Stomach smooth muscle (tissue), 2 donors: ENCODE results near the gene FTHL17.

Source experiments
- H3K27ac ChIP-seq: one replicate; pipeline ENCODE4 v1.7.0; 2013; ENCODE audit warnings: mild to moderate bottlenecking, low read length, inconsistent platforms
- H3K27me3 ChIP-seq, 2 donors: one replicate each; pipeline ENCODE4 v1.7.0; 2013; ENCODE audit warnings: low read length in 2 of 2; ENCODE audit not compliant: insufficient read depth in 2 of 2, control insufficient read depth in 1 of 2
- H3K36me3 ChIP-seq, 2 donors: one replicate each; pipeline ENCODE4 v1.7.0; 2013; ENCODE audit warnings: low read length in 2 of 2; ENCODE audit not compliant: control insufficient read depth in 2 of 2, insufficient read depth in 2 of 2
- H3K4me1 ChIP-seq: one replicate; pipeline ENCODE4 v1.7.0; 2013; ENCODE audit warnings: low read length; ENCODE audit not compliant: control insufficient read depth, insufficient read depth
- H3K4me3 ChIP-seq, 2 donors: one replicate each; pipeline ENCODE4 v1.7.0; 2013; ENCODE audit warnings: low read length in 2 of 2
- H3K9ac ChIP-seq, 2 donors: one replicate each; pipeline ENCODE4 v1.7.0; 2013; ENCODE audit warnings: low read length in 2 of 2, mild to moderate bottlenecking in 1 of 2
- H3K9me3 ChIP-seq, 2 donors: one replicate each; pipeline ENCODE4 v1.7.0; 2013; ENCODE audit warnings: low read length in 2 of 2; ENCODE audit not compliant: control insufficient read depth in 2 of 2
- donor health status: healthy.
- donor health status: Pancreatic carcinoma.

FTHL17 gene

DNA sequence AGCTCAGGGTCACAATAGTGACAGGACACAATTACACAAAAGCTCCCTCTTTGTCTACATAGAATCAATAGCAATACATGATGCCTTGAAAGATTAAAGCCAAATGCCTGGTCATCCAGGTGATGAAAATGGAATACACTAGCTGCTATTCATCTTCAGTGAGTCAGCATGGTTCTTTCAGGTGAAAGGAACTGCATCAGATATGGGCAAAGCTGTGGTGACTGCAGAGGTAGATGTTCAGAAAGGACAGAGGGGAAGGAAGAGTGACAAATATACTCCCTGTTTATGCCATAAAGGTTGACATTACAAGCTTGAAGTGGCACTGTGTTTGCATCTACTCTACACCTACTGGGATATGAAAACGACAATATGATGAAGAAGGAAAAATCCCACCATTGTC is 20.0 kb upstream of the FTHL17 start:
- Histone ChIP-seq H3K4me1 (no peaks in the 10 kb centered on the region), H3K4me3 (no peak overlapping the region), H3K9ac (no peak overlapping the region), H3K36me3 (no peaks in the 10 kb centered on the region), H3K9me3 (peaks cover 0 to 4% of the 10 kb centered on the region in 2 donors), H3K27me3 (peaks cover 0 to 2% of the 10 kb centered on the region in 2 donors), H3K27ac (no peak overlapping the region)

GRCh38 chrX:31074522-31074921 is 2.7 kb upstream of the FTHL17 start:
- H3K27me3 ChIP-seq, result peaks cover 0 to 3% of the 10 kb centered on the region in 2 donors
- no peak overlapping the region for H3K9ac ChIP-seq
- no peak overlapping the region for H3K4me3 ChIP-seq
- H3K27ac ChIP-seq, result no peak overlapping the region
- no peaks in the 10 kb centered on the region for H3K4me1 ChIP-seq
- no peaks in the 10 kb centered on the region for H3K36me3 ChIP-seq
- no peaks in the 10 kb centered on the region for H3K9me3 ChIP-seq

DNA sequence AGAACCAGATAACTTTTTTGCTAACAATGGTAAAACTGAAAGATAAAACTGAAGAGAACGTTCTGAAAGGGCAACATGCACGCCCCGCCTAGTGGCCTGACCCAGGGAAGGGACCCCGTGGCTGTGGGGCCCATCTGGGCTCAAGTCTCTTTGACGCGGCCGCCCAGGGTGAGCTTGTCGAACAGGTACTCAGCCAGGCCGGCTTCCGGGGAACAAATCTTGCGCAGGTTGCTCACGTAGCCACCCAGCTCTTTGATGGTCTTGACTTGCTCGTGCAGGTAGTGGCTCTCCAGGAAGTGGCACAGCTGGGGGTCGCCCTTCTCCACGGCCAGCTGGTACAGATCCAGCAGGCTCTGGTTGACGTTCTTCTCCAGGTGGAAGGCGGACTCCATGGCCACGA is 579 bp downstream of the FTHL17 start:
- Histone ChIP-seq H3K27ac (no peak overlapping the region), H3K4me1 (no peaks in the 10 kb centered on the region), H3K9ac (no peak overlapping the region), H3K9me3 (no peaks in the 10 kb centered on the region), H3K36me3 (no peaks in the 10 kb centered on the region), H3K4me3 (no peak overlapping the region), H3K27me3 (peaks cover 0 to 3% of the 10 kb centered on the region in 2 donors)

GRCh38 chrX:31070057-31070468 is 1.8 kb downstream of the FTHL17 start:
- Histone ChIP-seq H3K4me3 (no peak overlapping the region), H3K9me3 (no peaks in the 10 kb centered on the region), H3K9ac (no peak overlapping the region), H3K36me3 (no peaks in the 10 kb centered on the region), H3K4me1 (no peaks in the 10 kb centered on the region), H3K27me3 (peaks cover 0 to 3% of the 10 kb centered on the region in 2 donors), H3K27ac (no peak overlapping the region)

- Histone ChIP-seq H3K9ac (no peak overlapping the region), H3K9me3 (no peaks in the 10 kb centered on the region), H3K27ac (no peak overlapping the region), H3K36me3 (no peaks in the 10 kb centered on the region), H3K4me1 (no peaks in the 10 kb centered on the region), H3K4me3 (no peak overlapping the region), H3K27me3 (no peaks in the 10 kb centered on the region)
Observed at GRCh38 chrX:31063114-31063513, 8.7 kb downstream of the FTHL17 start.

DNA sequence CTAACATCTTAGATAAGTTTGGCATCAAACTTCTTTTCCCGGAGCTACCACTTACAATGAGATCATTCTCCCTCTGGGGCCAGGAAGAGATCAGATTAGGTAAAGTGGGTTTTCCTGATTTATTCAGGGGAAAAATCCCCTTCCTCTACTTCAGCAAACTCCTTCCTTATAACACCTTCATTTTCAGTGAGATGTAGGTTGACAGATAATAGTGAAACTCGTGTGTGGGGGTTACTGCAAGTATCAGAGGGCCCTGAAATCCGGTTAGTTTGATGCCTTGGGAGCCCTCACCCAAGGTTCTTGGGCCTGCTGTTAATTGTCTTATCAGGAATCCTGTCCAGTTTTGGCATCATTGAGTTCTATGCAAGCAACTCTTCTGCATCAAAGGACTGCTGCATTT is 10.8 kb downstream of the FTHL17 start:
- Histone ChIP-seq H3K4me1 (no peaks in the 10 kb centered on the region), H3K27ac (no peak overlapping the region), H3K9me3 (no peaks in the 10 kb centered on the region), H3K4me3 (no peak overlapping the region), H3K36me3 (no peaks in the 10 kb centered on the region), H3K9ac (no peak overlapping the region), H3K27me3 (no peaks in the 10 kb centered on the region)

GRCh38 chrX:31060016-31060415 is 11.8 kb downstream of the FTHL17 start:
- Histone ChIP-seq H3K9me3 (no peaks in the 10 kb centered on the region), H3K27me3 (no peaks in the 10 kb centered on the region), H3K27ac (no peak overlapping the region), H3K36me3 (no peaks in the 10 kb centered on the region), H3K4me3 (no peak overlapping the region), H3K4me1 (no peaks in the 10 kb centered on the region), H3K9ac (no peak overlapping the region)

- Histone ChIP-seq H3K36me3 (no peaks in the 10 kb centered on the region), H3K4me1 (no peaks in the 10 kb centered on the region), H3K9ac (no peak overlapping the region), H3K9me3 (no peaks in the 10 kb centered on the region), H3K4me3 (no peak overlapping the region), H3K27me3 (no peaks in the 10 kb centered on the region), H3K27ac (no peak overlapping the region)
Observed at GRCh38 chrX:31058284-31058683, 13.6 kb downstream of the FTHL17 start.

- Histone ChIP-seq H3K4me1 (no peaks in the 10 kb centered on the region), H3K27ac (no peak overlapping the region), H3K27me3 (no peaks in the 10 kb centered on the region), H3K9me3 (no peaks in the 10 kb centered on the region), H3K4me3 (no peak overlapping the region), H3K9ac (no peak overlapping the region), H3K36me3 (no peaks in the 10 kb centered on the region)
Observed at GRCh38 chrX:31057691-31058090, 14.2 kb downstream of the FTHL17 start.

DNA sequence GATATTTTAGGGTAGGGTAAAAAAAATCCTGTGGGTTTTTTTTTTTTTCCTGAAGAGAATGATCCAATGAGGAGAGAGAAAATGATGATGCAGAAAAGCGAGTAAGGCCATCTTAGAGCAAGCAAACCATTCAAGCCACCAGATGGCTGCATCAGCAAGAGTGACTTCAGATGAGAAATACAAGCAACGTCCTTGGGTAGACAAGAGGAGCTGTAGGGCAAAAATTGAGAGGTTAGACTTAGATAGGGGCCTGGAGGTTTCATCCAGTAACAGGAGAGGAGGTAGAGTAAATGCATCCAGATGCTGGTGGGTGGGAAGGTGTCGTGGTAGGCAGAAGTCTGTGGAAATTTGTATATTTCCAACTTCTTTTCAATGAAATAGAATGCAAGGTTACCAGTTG is 14.6 kb downstream of the FTHL17 start:
- H3K27me3 ChIP-seq, result no peaks in the 10 kb centered on the region
- no peak overlapping the region for H3K27ac ChIP-seq
- H3K36me3 ChIP-seq, result no peaks in the 10 kb centered on the region
- H3K9me3 ChIP-seq, result no peaks in the 10 kb centered on the region
- H3K4me3 ChIP-seq, result no peak overlapping the region
- no peaks in the 10 kb centered on the region for H3K4me1 ChIP-seq
- no peak overlapping the region for H3K9ac ChIP-seq

DNA sequence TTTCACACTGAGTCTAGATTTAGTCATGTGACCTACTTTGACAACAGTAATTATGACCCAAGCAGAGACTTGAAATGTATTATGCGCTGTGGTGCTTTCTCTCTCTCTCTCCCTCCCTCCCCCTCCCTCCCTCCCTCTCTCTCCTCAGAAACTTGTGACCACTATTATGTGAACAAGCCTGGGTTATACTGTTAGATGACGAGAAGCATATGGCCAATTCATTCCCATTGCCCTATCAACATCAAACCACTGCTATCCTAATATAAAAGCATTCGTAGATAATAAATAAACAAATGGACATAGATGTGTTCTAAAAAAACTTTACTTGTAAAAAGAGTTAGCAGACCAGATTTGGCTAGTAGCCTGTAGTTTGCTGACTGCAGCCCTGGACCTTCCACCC is 18.2 kb downstream of the FTHL17 start:
- Histone ChIP-seq H3K9me3 (no peaks in the 10 kb centered on the region), H3K27ac (no peak overlapping the region), H3K36me3 (no peaks in the 10 kb centered on the region), H3K27me3 (no peaks in the 10 kb centered on the region), H3K4me3 (no peak overlapping the region), H3K9ac (no peak overlapping the region), H3K4me1 (no peaks in the 10 kb centered on the region)
